A172 (cell line): ENCODE data around the gene XPNPEP2. TPM values are rescaled to one million over a fixed set of nuclear protein-coding genes. Genes with fewer than 3 reads are reported as not detected.

Source experiments
- DNase-seq: peaks from one replicate; pipeline ENCODE4 v3.0.0-alpha.2; 2015; ENCODE audit warnings: low spot score
- total RNA-seq: library from RNA; depleted of rRNA; stranded (reverse); fragments of >200 nt; shearing (Covaris generic); gene quantifications from 2 replicates; pipeline ENCODE4 v1.2.3, GENCODE V29; 2014

The XPNPEP2 gene
- total RNA-seq, 1 experiment from 2014 or later: not detected

GRCh38 chrX:129780441-129781105 is 41.8 kb downstream of the XPNPEP2 start:
- no peak for DNase-seq

- DNase-seq: no peak
Observed at GRCh38 chrX:129781134-129781672, 42.4 kb downstream of the XPNPEP2 start.

- DNase-seq: no peak
Observed at GRCh38 chrX:129781680-129782495, 43.1 kb downstream of the XPNPEP2 start.

- DNase-seq: no peak
Observed at GRCh38 chrX:129782706-129783105, 43.9 kb downstream of the XPNPEP2 start.

GRCh38 chrX:129783291-129783713 is 44.5 kb downstream of the XPNPEP2 start:
- DNase-seq: no peak

- DNase-seq: no peak
Observed at GRCh38 chrX:129784371-129784770, 45.6 kb downstream of the XPNPEP2 start.

GRCh38 chrX:129785160-129785947 is 46.6 kb downstream of the XPNPEP2 start:
- DNase-seq: no peak

GRCh38 chrX:129786210-129786651 is 47.5 kb downstream of the XPNPEP2 start:
- no peak for DNase-seq

GRCh38 chrX:129787336-129788055 is 48.7 kb downstream of the XPNPEP2 start:
- DNase-seq: no peak

- DNase-seq: no peak
Observed at GRCh38 chrX:129788527-129788926, 49.7 kb downstream of the XPNPEP2 start.

- no peak for DNase-seq
Observed at GRCh38 chrX:129790146-129790545, 51.4 kb downstream of the XPNPEP2 start.

- DNase-seq: no peak
Observed at GRCh38 chrX:129790808-129791207, 52.0 kb downstream of the XPNPEP2 start.

GRCh38 chrX:129791336-129791735 is 52.6 kb downstream of the XPNPEP2 start:
- DNase-seq: no peak

- DNase-seq: no peak
Observed at GRCh38 chrX:129791961-129792570, 53.3 kb downstream of the XPNPEP2 start.

GRCh38 chrX:129792586-129793291 is 54.0 kb downstream of the XPNPEP2 start:
- no peak for DNase-seq

- DNase-seq: no peak
Observed at GRCh38 chrX:129793604-129794191, 54.9 kb downstream of the XPNPEP2 start.

- no peak for DNase-seq
Observed at GRCh38 chrX:129795584-129795983, 56.8 kb downstream of the XPNPEP2 start.

- DNase-seq: no peak
Observed at GRCh38 chrX:129797251-129797906, 58.6 kb downstream of the XPNPEP2 start.

- DNase-seq: no peak
Observed at GRCh38 chrX:129798456-129798855, 59.7 kb downstream of the XPNPEP2 start.
